SK-N-SH (cell line): Measurements from ENCODE around the gene MAP3K5. TPM values are rescaled to one million over a fixed set of nuclear protein-coding genes. Genes with fewer than 3 reads are reported as not detected.

Experiments used
- CTCF ChIA-PET: fragments of 300-600, 350-600 bp; formaldehyde crosslinking; extraction: SDS; loops from one replicate; lab custom pipeline; 2021; lab: Yijun Ruan, JAX
- POLR2A ChIA-PET: fragments of 350-600 bp; sonication (Branson Sonifier 250); formaldehyde crosslinking; extraction: SDS; loops from one replicate; lab custom pipeline; 2020; ENCODE audit warnings: antibody characterized with exemption, inconsistent platforms; lab: Yijun Ruan, JAX
- DNase-seq: peaks from one replicate; pipeline ENCODE4 v3.0.0; 2012
- H2AFZ ChIP-seq: fragments of 200-600 bp; sonication (generic); 2 replicates; pipeline ENCODE4 v1.8.1; 2016; ENCODE audit warnings: antibody characterized with exemption, mild to moderate bottlenecking, low read depth
- H3F3A ChIP-seq: fragments of 200-600 bp; sonication (generic); replicated peaks from 2 replicates; pipeline ENCODE3; 2016; ENCODE audit warnings: antibody characterized with exemption, mild to moderate bottlenecking; ENCODE audit not compliant: insufficient read depth
- H3K27ac ChIP-seq, 2 experiments: fragments of 200-500 bp in 1 of 2; fragments of 200-600 bp in 1 of 2; sonication (Bioruptor generic) in 1 of 2; sonication (generic), shearing (Covaris generic) in 1 of 2; 2 replicates each; pipeline versions ENCODE4 v1.5.1 to v1.6.1; 2014 to 2016; ENCODE audit warnings: low read depth in 2 of 2, inconsistent platforms in 1 of 2, low read length in 1 of 2, mild to moderate bottlenecking in 1 of 2, mixed read lengths in 1 of 2
- H3K27me3 ChIP-seq: fragments of 200-600 bp; sonication (generic), shearing (Covaris generic); 2 replicates; pipeline ENCODE4 v1.6.1; 2016; ENCODE audit warnings: mixed run types; ENCODE audit not compliant: insufficient read depth
- H3K36me3 ChIP-seq, 2 experiments: fragments of 200-500 bp in 1 of 2; fragments of 200-600 bp in 1 of 2; sonication (Bioruptor generic) in 1 of 2; sonication (generic) in 1 of 2; replicated peaks in 1 of 2; 2 replicates each; pipeline versions ENCODE3 to v1.5.1; 2014 to 2016; ENCODE audit warnings: low read length in 1 of 2, mild to moderate bottlenecking in 1 of 2; ENCODE audit not compliant: insufficient read depth in 2 of 2, control insufficient read depth in 1 of 2
- H3K4me1 ChIP-seq, 2 experiments: fragments of 200-500 bp in 1 of 2; fragments of 200-600 bp in 1 of 2; sonication (Bioruptor generic) in 1 of 2; sonication (generic), shearing (Covaris generic) in 1 of 2; 2 replicates each; pipeline versions ENCODE4 v1.5.1 to v1.6.1; 2014 to 2016; ENCODE audit warnings: low read depth in 1 of 2, low read length in 1 of 2, mixed run types in 1 of 2; ENCODE audit not compliant: insufficient read depth in 2 of 2, control insufficient read depth in 1 of 2
- H3K4me2 ChIP-seq: fragments of 200-600 bp; sonication (generic), shearing (Covaris generic); 2 replicates; pipeline ENCODE4 v1.6.1; 2017; ENCODE audit warnings: mixed run types
- H3K4me3 ChIP-seq, 2 experiments: fragments of 200-500 bp in 1 of 2; fragments of 200-600 bp in 1 of 2; sonication (Bioruptor generic) in 1 of 2; sonication (generic), shearing (Covaris generic) in 1 of 2; 2 replicates each; pipeline versions ENCODE4 v1.5.1 to v1.8.1; 2014 to 2016; ENCODE audit warnings: low read depth in 2 of 2, inconsistent platforms in 1 of 2, low read length in 1 of 2, mild to moderate bottlenecking in 1 of 2, mixed read lengths in 1 of 2, moderate library complexity in 1 of 2
- H3K79me2 ChIP-seq: fragments of 200-600 bp; sonication (generic); 2 replicates; pipeline ENCODE4 v1.8.1; 2017; ENCODE audit warnings: mild to moderate bottlenecking; ENCODE audit not compliant: insufficient read depth
- H3K9ac ChIP-seq: fragments of 200-600 bp; sonication (generic); 2 replicates; pipeline ENCODE4 v1.6.1; 2017; ENCODE audit warnings: mixed run types
- H3K9me2 ChIP-seq: fragments of 200-600 bp; sonication (generic); 2 replicates; pipeline ENCODE4 v1.6.1; 2017; ENCODE audit warnings: mixed run types
- H3K9me3 ChIP-seq: fragments of 200-600 bp; sonication (generic); 2 replicates; pipeline ENCODE4 v1.6.1; 2017; ENCODE audit warnings: mixed run types, mild to moderate bottlenecking, moderate library complexity
- H4K20me1 ChIP-seq: fragments of 200-600 bp; sonication (generic); 2 replicates; pipeline ENCODE4 v1.6.1; 2017; ENCODE audit warnings: mild to moderate bottlenecking, mixed run types; ENCODE audit not compliant: insufficient read depth
- EP300 ChIP-seq, 2 experiments: IDR thresholded peaks; 2 replicates each; pipeline versions ENCODE4 v1.4.0 to v1.6.1; 2012; ENCODE audit warnings: borderline replicate concordance in 1 of 2, low read depth in 1 of 2, low read length in 1 of 2
- FOSL2 ChIP-seq: IDR thresholded peaks from 2 replicates; pipeline ENCODE4 v1.4.0; 2012; ENCODE audit warnings: low read depth, mild to moderate bottlenecking, moderate library complexity, borderline replicate concordance
- GATA2 ChIP-seq: sonication (generic); formaldehyde crosslinking; IDR thresholded peaks from 2 replicates; pipeline ENCODE4 v1.5.0; 2020; ENCODE audit warnings: mild to moderate bottlenecking, missing genetic modification reagents
- JUND ChIP-seq: IDR thresholded peaks from 2 replicates; pipeline ENCODE4 v1.4.0; 2012
- MAX ChIP-seq: IDR thresholded peaks from 2 replicates; pipeline ENCODE4 v1.4.0; 2012; ENCODE audit warnings: low read depth
- MEF2A ChIP-seq: IDR thresholded peaks from 2 replicates; pipeline ENCODE4 v1.4.0; 2012; ENCODE audit warnings: low read depth, borderline replicate concordance
- MXI1 ChIP-seq: IDR thresholded peaks from 2 replicates; pipeline ENCODE4 v1.6.1; 2012; ENCODE audit warnings: mild to moderate bottlenecking, low read depth, low read length, improper control_type of control experiment
- NFIC ChIP-seq: IDR thresholded peaks from 2 replicates; pipeline ENCODE4 v1.4.0; 2012; ENCODE audit warnings: borderline replicate concordance
- NRF1 ChIP-seq: IDR thresholded peaks from 2 replicates; pipeline ENCODE4 v1.6.1; 2012; ENCODE audit warnings: low read depth, mild to moderate bottlenecking, low read length
- REST ChIP-seq: IDR thresholded peaks from 2 replicates; pipeline ENCODE4 v1.6.1; 2012; ENCODE audit warnings: mild to moderate bottlenecking, low read depth, low read length, moderate library complexity
- RFX5 ChIP-seq: IDR thresholded peaks from 2 replicates; pipeline ENCODE4 v1.6.1; 2012; ENCODE audit warnings: mild to moderate bottlenecking, improper control_type of control experiment, low read length
- TAF1 ChIP-seq: IDR thresholded peaks from 2 replicates; pipeline ENCODE4 v1.6.1; 2012; ENCODE audit warnings: low read depth, mild to moderate bottlenecking, low read length, moderate library complexity, borderline replicate concordance
- TCF12 ChIP-seq: IDR thresholded peaks from 2 replicates; pipeline ENCODE4 v1.4.0; 2012
- YY1 ChIP-seq: IDR thresholded peaks from 2 replicates; pipeline ENCODE4 v1.4.0; 2012; ENCODE audit warnings: low read depth, mild to moderate bottlenecking
- ZBTB33 ChIP-seq: IDR thresholded peaks from 2 replicates; pipeline ENCODE4 v1.4.0; 2012; ENCODE audit warnings: low read depth, borderline replicate concordance
- WGBS: methylation state at CpG from one replicate; pipeline ENCODE4 v1.1.6; 2017; ENCODE audit warnings: low lambda C conversion rate; 5-methylcytosine and 5-hydroxymethylcytosine counted together
- polyA plus RNA-seq, 3 experiments: library from polyadenylated mRNA; depleted of rRNA; stranded (reverse); fragments of >200 nt; gene quantifications; 2 replicates each; pipeline ENCODE4 v1.2.3, GENCODE V29; 2012

Gene MAP3K5
- polyA plus RNA-seq, 1 of the 3 experiments (the other 2 are of a cell fraction): 1.4 TPM

- H2AFZ ChIP-seq: no peak overlapping the region
- no peak overlapping the region for H3K4me3 ChIP-seq
- H3K4me1 ChIP-seq: peaks cover 0 to 6% of the 10 kb centered on the region in 2 experiments; a peak in 1 of 4 replicates
- no peak for TF ChIP-seq RFX5
- TF ChIP-seq MAX: no peak
- TF ChIP-seq MXI1: no peak
- no peak for TF ChIP-seq TAF1
- TF ChIP-seq REST: no peak
- TF ChIP-seq NRF1: no peak
- no peak for TF ChIP-seq GATA2
- TF ChIP-seq ZBTB33: no peak
- TF ChIP-seq JUND: no peak
- no peak for TF ChIP-seq NFIC
- no peak for TF ChIP-seq YY1
- H3K9me2 ChIP-seq: no peaks in the 10 kb centered on the region
- WGBS: 100% methylated on average over 1 of the region's 1 CpG
- no peak overlapping the region for H3K4me2 ChIP-seq
- no peak for DNase-seq
- H4K20me1 ChIP-seq: no peaks in the 10 kb centered on the region
- no peaks in the 10 kb centered on the region for H3K9me3 ChIP-seq
- no peak overlapping the region for H3K9ac ChIP-seq
- H3F3A ChIP-seq: peaks cover 14% of the 10 kb centered on the region
- peaks cover 5 to 15% of the 10 kb centered on the region in 2 experiments for H3K36me3 ChIP-seq
- no peaks in the 10 kb centered on the region for H3K27me3 ChIP-seq
- H3K79me2 ChIP-seq: no peaks in the 10 kb centered on the region; the same call in 1 of the 2 replicates
- ChIA-PET CTCF (interaction anchor here (1.1 to 2.8 kb wide), 2 partner anchors 57 to 205 kb away, joined by 4 to 9 read pairs; partner anchors contain the start of gene MAP3K5), POLR2A (no interaction called here)
- peak overlapping the region in 1 of 2 experiments; percentile 85; a peak in 1 of 4 replicates for H3K27ac ChIP-seq
Measured at GRCh38 chr6:136587527-136587926, 204.8 kb downstream of the MAP3K5 start.

- no peak for DNase-seq
- 52% methylated on average over 4 of the region's 4 CpGs for WGBS
- Histone ChIP-seq H3K4me1 (peaks cover 0 to 6% of the 10 kb centered on the region in 2 experiments; a peak in 1 of 4 replicates), H3F3A (peaks cover 14% of the 10 kb centered on the region), H3K4me3 (no peak overlapping the region), H3K4me2 (peak overlapping the region; percentile 30; the same call in 1 of the 2 replicates), H3K36me3 (peaks cover 0 to 10% of the 10 kb centered on the region in 2 experiments), H3K79me2 (no peaks in the 10 kb centered on the region; the same call in 1 of the 2 replicates), H3K9me3 (no peaks in the 10 kb centered on the region), H2AFZ (peak overlapping the region; percentile 57; the same call in 1 of the 2 replicates), H4K20me1 (no peaks in the 10 kb centered on the region), H3K9ac (no peak overlapping the region), H3K27ac (peak overlapping the region in 1 of 2 experiments; percentile 85; a peak in 2 of 4 replicates), H3K9me2 (no peaks in the 10 kb centered on the region), H3K27me3 (no peaks in the 10 kb centered on the region)
- TF ChIP-seq EP300 (IDR thresholded peaks at IDR 0.05; ENCODE audit: borderline replicate concordance in 1 of 2, low read depth in 1 of 2, low read length in 1 of 2) (no peak), MEF2A (peak; percentile 47; the same call in 1 of the 2 replicates), TCF12 (peak; percentile 15; the same call in 1 of the 2 replicates), FOSL2 (peak; percentile 19; the same call in 1 of the 2 replicates), REST (no peak), YY1 (no peak)
- ChIA-PET CTCF (interaction anchor here (0.6 to 2.8 kb wide), 4 partner anchors 37 to 206 kb away, joined by 3 to 9 read pairs (median 6); partner anchors contain the start of genes MAP3K5 and MAP7), POLR2A (no interaction called here)
Measured at GRCh38 chr6:136586295-136586694, 206.0 kb downstream of the MAP3K5 start.
